GM18951 (cell line): Measurements from ENCODE around the gene MILR1.

ENCODE experiments used
- POLR2A ChIP-seq: IDR thresholded peaks from 4 replicates; pipeline ENCODE4 v1.6.1; 2011; ENCODE audit warnings: mild to moderate bottlenecking; ENCODE audit not compliant: insufficient read length, insufficient read depth; ENCODE audit errors: extremely low read depth
- in situ Hi-C: fragments of 300-500 bp; cut with MboI; formaldehyde crosslinking; loops from one replicate; pipeline ENCODE4 v1.12.0; 2022; ENCODE audit warnings: low sequenced_read_pairs, mixed read lengths, inconsistent platforms; ENCODE audit not compliant: unreplicated experiment

The MILR1 gene

GRCh38 chr17:64470625-64471024 is 21.7 kb downstream of the MILR1 start:
- in situ Hi-C loops = no loop called here
- TF ChIP-seq POLR2A = no peak

- in situ Hi-C loops = no loop called here
- TF ChIP-seq POLR2A = no peak
Observed at GRCh38 chr17:64471440-64471839, 22.5 kb downstream of the MILR1 start.

- in situ Hi-C loops = no loop called here
- no peak for TF ChIP-seq POLR2A
Observed at GRCh38 chr17:64472564-64472963, 23.6 kb downstream of the MILR1 start.

GRCh38 chr17:64477849-64478248 is 28.9 kb downstream of the MILR1 start:
- in situ Hi-C loops = no loop called here

GRCh38 chr17:64480951-64481350 is 32.0 kb downstream of the MILR1 start:
- in situ Hi-C loops = no loop called here
- TF ChIP-seq POLR2A = no peak

More at GRCh38 chr17:64477849-64478248, 28.9 kb downstream of the MILR1 start:
- no peak for TF ChIP-seq POLR2A

GRCh38 chr17:64484380-64484779 is 35.5 kb downstream of the MILR1 start:
- in situ Hi-C loops = no loop called here
- TF ChIP-seq POLR2A = no peak

- TF ChIP-seq POLR2A = no peak
- in situ Hi-C loops = no loop called here
Observed at GRCh38 chr17:64488301-64488700, 39.4 kb downstream of the MILR1 start.

GRCh38 chr17:64491034-64491860 is 42.3 kb downstream of the MILR1 start:
- in situ Hi-C loops = loop anchor here (10.0 kb wide), 1 partner anchor 66 kb away; no protein-coding TSS in a partner anchor
- TF ChIP-seq POLR2A = no peak

GRCh38 chr17:64491994-64492393 is 43.1 kb downstream of the MILR1 start:
- in situ Hi-C loops = loop anchor here (10.0 kb wide), 1 partner anchor 67 kb away; no protein-coding TSS in a partner anchor
- no peak for TF ChIP-seq POLR2A

- no peak for TF ChIP-seq POLR2A
- in situ Hi-C loops = loop anchor here (10.0 kb wide), 1 partner anchor 68 kb away; no protein-coding TSS in a partner anchor
Observed at GRCh38 chr17:64492481-64493109, 43.7 kb downstream of the MILR1 start.

GRCh38 chr17:64494121-64494520 is 45.2 kb downstream of the MILR1 start:
- in situ Hi-C loops = loop anchor here (10.0 kb wide), 1 partner anchor 69 kb away; no protein-coding TSS in a partner anchor

GRCh38 chr17:64495300-64495699 is 46.4 kb downstream of the MILR1 start:
- in situ Hi-C loops = loop anchor here (10.0 kb wide), 1 partner anchor 70 kb away; no protein-coding TSS in a partner anchor

More at GRCh38 chr17:64494121-64494520, 45.2 kb downstream of the MILR1 start:
- TF ChIP-seq POLR2A = no peak

- no peak for TF ChIP-seq POLR2A
- in situ Hi-C loops = loop anchor here (10.0 kb wide), 1 partner anchor 72 kb away; no protein-coding TSS in a partner anchor
Observed at GRCh38 chr17:64496348-64496785, 47.5 kb downstream of the MILR1 start.
